ENCODE results near the gene TTLL10.

The TTLL10 gene

GRCh38 chr1:1142844-1143243 is 30.8 kb upstream of the TTLL10 start:
- no peak for DNase-seq (ENCODE audit: low read depth)
- TF ChIP-seq CTCF (IDR thresholded peaks at IDR 0.05; ENCODE audit: low read depth, low read length, missing control alignments) = no peak
- H3K4me3 ChIP-seq (ENCODE audit: low read depth, low read length) = no peak overlapping the region

- DNase-seq (ENCODE audit: low read depth) = no peak
- TF ChIP-seq CTCF (IDR thresholded peaks at IDR 0.05; ENCODE audit: low read depth, low read length, missing control alignments) = no peak
- H3K4me3 ChIP-seq (ENCODE audit: low read depth, low read length) = no peak overlapping the region
These were observed 30.0 kb upstream of the TTLL10 start for GRCh38 chr1:1143636-1144035.

GRCh38 chr1:1144122-1144842 is 29.4 kb upstream of the TTLL10 start:
- no peak for TF ChIP-seq CTCF (IDR thresholded peaks at IDR 0.05; ENCODE audit: low read depth, low read length, missing control alignments)
- no peak overlapping the region for H3K4me3 ChIP-seq (ENCODE audit: low read depth, low read length)
- DNase-seq (ENCODE audit: low read depth) = no peak

GRCh38 chr1:1144843-1145546 is 28.7 kb upstream of the TTLL10 start:
- H3K4me3 ChIP-seq (ENCODE audit: low read depth, low read length) = no peak overlapping the region
- no peak for TF ChIP-seq CTCF (IDR thresholded peaks at IDR 0.05; ENCODE audit: low read depth, low read length, missing control alignments)
- DNase-seq (ENCODE audit: low read depth) = no peak

GRCh38 chr1:1145547-1145914 is 28.1 kb upstream of the TTLL10 start:
- no peak overlapping the region for H3K4me3 ChIP-seq (ENCODE audit: low read depth, low read length)
- no peak for TF ChIP-seq CTCF (IDR thresholded peaks at IDR 0.05; ENCODE audit: low read depth, low read length, missing control alignments)
- no peak for DNase-seq (ENCODE audit: low read depth)

- no peak for TF ChIP-seq CTCF (IDR thresholded peaks at IDR 0.05; ENCODE audit: low read depth, low read length, missing control alignments)
- no peak overlapping the region for H3K4me3 ChIP-seq (ENCODE audit: low read depth, low read length)
- DNase-seq (ENCODE audit: low read depth) = no peak
These were observed 27.7 kb upstream of the TTLL10 start for GRCh38 chr1:1146026-1146425.

GRCh38 chr1:1146596-1146995 is 27.1 kb upstream of the TTLL10 start:
- no peak for TF ChIP-seq CTCF (IDR thresholded peaks at IDR 0.05; ENCODE audit: low read depth, low read length, missing control alignments)
- no peak overlapping the region for H3K4me3 ChIP-seq (ENCODE audit: low read depth, low read length)
- DNase-seq (ENCODE audit: low read depth) = no peak
